Kidney (tissue), 14 donors: ENCODE data around the gene GABARAP. TPM values are rescaled to one million over a fixed set of nuclear protein-coding genes. Genes with fewer than 3 reads are reported as not detected.

Experiments used
- DNase-seq, 5 donors: peaks; one replicate each; pipeline ENCODE4 v3.0.0-alpha.2; 2013 to 2020
- FAIRE-seq: peaks from 2 replicates; lab custom pipeline; 2012; peaks lifted over from hg19 to GRCh38; lab: Jason Lieb, UNC
- H3K27ac ChIP-seq, 2 donors: one replicate each; pipeline ENCODE4 v1.7.0; 2013; ENCODE audit warnings: low read depth in 2 of 2, low read length in 2 of 2, inconsistent platforms in 1 of 2
- H3K27me3 ChIP-seq: one replicate; pipeline ENCODE4 v1.7.1; 2013; ENCODE audit warnings: low read length, inconsistent platforms; ENCODE audit not compliant: control insufficient read depth, insufficient read depth
- H3K36me3 ChIP-seq, 3 donors: one replicate each; pipeline versions ENCODE4 v1.7.0 to v1.7.1; 2013; ENCODE audit warnings: low read length in 3 of 3, control low read depth in 1 of 3, inconsistent platforms in 1 of 3; ENCODE audit not compliant: insufficient read depth in 3 of 3, control insufficient read depth in 2 of 3
- H3K4me1 ChIP-seq, 3 donors: one replicate each; pipeline versions ENCODE4 v1.7.0 to v1.7.1; 2013; ENCODE audit warnings: low read length in 3 of 3, inconsistent platforms in 1 of 3, low read depth in 1 of 3; ENCODE audit not compliant: control insufficient read depth in 2 of 3, insufficient read depth in 2 of 3
- H3K4me3 ChIP-seq, 3 donors: one replicate each; pipeline versions ENCODE4 v1.7.0 to v1.8.1; 2013; ENCODE audit warnings: low read length in 3 of 3, control low read depth in 1 of 3, inconsistent platforms in 1 of 3
- H3K9ac ChIP-seq, 3 donors: one replicate each; pipeline versions ENCODE4 v1.7.0 to v1.7.1; 2013; ENCODE audit warnings: low read length in 3 of 3, control low read depth in 1 of 3, inconsistent platforms in 1 of 3
- H3K9me3 ChIP-seq, 3 donors: one replicate each; pipeline versions ENCODE4 v1.7.0 to v1.7.1; 2013; ENCODE audit warnings: low read length in 3 of 3, control low read depth in 1 of 3, inconsistent platforms in 1 of 3; ENCODE audit not compliant: control insufficient read depth in 2 of 3, insufficient read depth in 1 of 3
- CTCF ChIP-seq: IDR thresholded peaks from 3 replicates; pipeline ENCODE4 v1.5.1; 2012; ENCODE audit warnings: mild to moderate bottlenecking, moderate library complexity, borderline replicate concordance; ENCODE audit not compliant: insufficient read depth; ENCODE audit errors: extremely low read depth
- intact Hi-C: fragments of 100-400 bp; cut with DNase I; formaldehyde crosslinking; loops from one replicate; pipeline ENCODE4 v1.11.1; 2022
- polyA plus RNA-seq: library from polyadenylated mRNA; stranded (reverse); fragments of 350-450 nt; fragmentation: Illumina TruSeq; extraction: RNeasy Lipid Tissue Mini Kit (QIAGEN cat#74804); gene quantifications from one replicate; pipeline ENCODE4 v1.2.3, GENCODE V29; 2014; ENCODE audit warnings: low read depth, low replicate concordance; ENCODE audit not compliant: insufficient read depth
- total RNA-seq: library from RNA; stranded (reverse); fragmentation: NEBNext Ultra II Directional; extraction: Animal tissue kit (Norgen Biotek cat#: 25700); gene quantifications from one replicate; pipeline ENCODE4 v1.2.1, GENCODE V29; 2021
- donor health status: control.
- donor health status: control.
- donor health status: control.
- donor health status: control.
- donor health status: control.
- donor health status: DM: yes; HTN: yes; CAD: no.
- donor health status: Normal renal cell carcinoma (clear cell type).

Gene GABARAP
- total and polyA plus RNA-seq, 2 donors from 2014 or later: 477 to 1,483 TPM

- Histone ChIP-seq H3K9ac (no peak overlapping the region), H3K4me3 (no peak overlapping the region), H3K36me3 (peaks cover 0 to under 1% (median 0%) of the 10 kb centered on the region in 3 donors), H3K27ac (no peak overlapping the region), H3K9me3 (no peaks in the 10 kb centered on the region), H3K4me1 (peaks cover 0 to 4% (median under 1%) of the 10 kb centered on the region in 3 donors), H3K27me3 (no peaks in the 10 kb centered on the region)
- DNase-seq: no peak
- no peak for FAIRE-seq
- intact Hi-C loops: no loop called here
- TF ChIP-seq CTCF: no peak
Observed at GRCh38 chr17:7208754-7209460, 33.3 kb downstream of the GABARAP start.

- DNase-seq: peak in 3 of 5 donors; percentile 43 to 88 (median 65)
- no peak overlapping the region for H3K9ac ChIP-seq
- H3K27ac ChIP-seq: no peak overlapping the region
Observed at GRCh38 chr17:7208027-7208571, 34.1 kb downstream of the GABARAP start.

GRCh38 chr17:7207120-7208001 lies 34.9 kb downstream of the GABARAP start:
- no peak overlapping the region for H3K4me3 ChIP-seq
- no peak for FAIRE-seq
- intact Hi-C loops: no loop called here
- TF ChIP-seq CTCF: no peak
- no peaks in the 10 kb centered on the region for H3K9me3 ChIP-seq
- H3K36me3 ChIP-seq: peaks cover 0 to 9% (median 0%) of the 10 kb centered on the region in 3 donors
- DNase-seq: peak in 4 of 5 donors; percentile 73 to 83 (median 80)
- H3K4me1 ChIP-seq: no peaks in the 10 kb centered on the region
- H3K27ac ChIP-seq: no peak overlapping the region
- no peaks in the 10 kb centered on the region for H3K27me3 ChIP-seq
- no peak overlapping the region for H3K9ac ChIP-seq

More at GRCh38 chr17:7208027-7208571, 34.1 kb downstream of the GABARAP start:
- peaks cover 0 to 5% (median 0%) of the 10 kb centered on the region in 3 donors for H3K36me3 ChIP-seq
- intact Hi-C loops: no loop called here
- H3K4me3 ChIP-seq: no peak overlapping the region
- no peak for TF ChIP-seq CTCF
- no peaks in the 10 kb centered on the region for H3K9me3 ChIP-seq
- no peaks in the 10 kb centered on the region for H3K4me1 ChIP-seq
- no peaks in the 10 kb centered on the region for H3K27me3 ChIP-seq
- FAIRE-seq: no peak
